Measurements from ENCODE around the gene CASQ1.

DNA sequence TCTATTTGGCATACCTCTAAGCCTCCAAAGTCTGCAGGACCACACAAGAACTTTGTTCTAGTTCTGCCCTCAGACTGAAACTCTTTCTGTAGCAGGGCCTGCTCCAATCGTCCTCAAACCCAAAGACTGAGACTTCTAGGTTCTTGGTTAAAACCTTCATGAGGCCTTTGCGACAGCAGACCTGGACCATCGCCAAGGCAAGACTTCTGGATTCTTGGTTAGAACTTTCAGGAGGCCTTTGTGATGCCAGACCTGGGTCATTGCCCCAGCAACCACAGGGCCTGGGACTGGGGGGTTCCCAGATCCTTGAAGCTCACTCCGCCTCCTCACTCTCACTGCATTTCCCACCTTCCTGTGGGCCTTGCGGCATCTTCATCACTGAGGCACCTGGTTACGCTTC, 39.1 kb upstream of the CASQ1 start, which contains the start of gene ATP1A4:
- TF ChIP-seq YY1 (IDR thresholded peaks at IDR 0.05; ENCODE audit: insufficient read depth, insufficient read length): no peak
- TF ChIP-seq ZNF274 (IDR thresholded peaks at IDR 0.05; ENCODE audit: low read depth, low read length): no peak

All from NT2/D1 (cell line).